Stimulated activated CD8-positive, alpha-beta memory T cell treated with anti-CD3 and anti-CD28 coated beads, Interleukin-4, amount 100 ng/mL, for 1 hour (primary cell): ENCODE results near the gene TMED5.
"Not testable (repeated sequence)": the region's sequence is repeated elsewhere in the genome, so short reads cannot be mapped to it uniquely, and the experiment has no call there.

Experiments
- DNase-seq, 2 donors: peaks; one replicate each; pipeline ENCODE4 v3.0.0-alpha.2; 2020; ENCODE audit warnings: low read depth in 2 of 2, low spot score in 1 of 2

The TMED5 gene

DNA sequence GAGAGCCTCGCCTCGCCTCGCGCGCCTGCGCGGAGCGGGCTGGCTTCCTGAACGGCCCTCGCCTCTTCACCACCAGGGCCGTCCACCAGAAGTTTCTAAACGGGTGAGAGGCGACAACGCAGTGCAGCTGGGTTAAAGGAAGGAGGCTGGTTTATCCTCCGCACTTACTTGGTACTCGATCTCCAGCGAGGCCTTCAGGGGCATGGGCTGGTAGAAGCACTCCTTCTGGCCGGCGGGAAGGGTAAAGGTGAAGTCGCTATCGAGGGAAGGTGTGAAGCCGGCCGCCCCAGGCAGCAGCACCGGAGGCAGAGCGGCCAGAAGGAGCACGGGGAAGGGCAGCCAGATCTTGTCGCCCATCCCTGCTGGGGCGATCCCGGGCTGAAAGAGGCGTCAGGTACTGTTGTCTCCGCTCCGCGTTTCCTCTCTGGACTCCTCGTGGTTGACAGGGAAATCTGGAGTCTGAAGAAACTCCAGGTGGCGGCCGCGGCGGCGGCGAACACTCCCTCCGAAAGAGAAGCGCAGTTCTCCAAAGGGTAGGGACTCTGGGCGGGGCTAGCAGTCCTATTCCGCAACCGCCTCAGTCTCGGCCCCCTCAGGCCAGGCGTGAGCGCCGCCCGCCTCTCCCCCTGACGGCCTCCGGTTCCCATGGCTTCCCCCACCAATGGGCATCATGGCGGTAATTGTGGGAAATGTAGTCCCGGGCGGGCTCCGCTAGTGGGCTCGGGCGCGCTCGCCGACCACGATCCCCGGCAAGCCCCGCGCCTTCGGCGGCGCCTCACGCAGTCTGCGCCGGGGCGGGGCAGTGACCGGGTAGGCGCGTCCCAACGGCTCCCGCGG, at the start of gene TMED5:
TMED5 (minus strand) TSS at position 528 of the 837 bp plus-strand sequence; CDS start at position 357, 171 bp downstream.
- peak; percentile 85 to 89 for DNase-seq

DNA sequence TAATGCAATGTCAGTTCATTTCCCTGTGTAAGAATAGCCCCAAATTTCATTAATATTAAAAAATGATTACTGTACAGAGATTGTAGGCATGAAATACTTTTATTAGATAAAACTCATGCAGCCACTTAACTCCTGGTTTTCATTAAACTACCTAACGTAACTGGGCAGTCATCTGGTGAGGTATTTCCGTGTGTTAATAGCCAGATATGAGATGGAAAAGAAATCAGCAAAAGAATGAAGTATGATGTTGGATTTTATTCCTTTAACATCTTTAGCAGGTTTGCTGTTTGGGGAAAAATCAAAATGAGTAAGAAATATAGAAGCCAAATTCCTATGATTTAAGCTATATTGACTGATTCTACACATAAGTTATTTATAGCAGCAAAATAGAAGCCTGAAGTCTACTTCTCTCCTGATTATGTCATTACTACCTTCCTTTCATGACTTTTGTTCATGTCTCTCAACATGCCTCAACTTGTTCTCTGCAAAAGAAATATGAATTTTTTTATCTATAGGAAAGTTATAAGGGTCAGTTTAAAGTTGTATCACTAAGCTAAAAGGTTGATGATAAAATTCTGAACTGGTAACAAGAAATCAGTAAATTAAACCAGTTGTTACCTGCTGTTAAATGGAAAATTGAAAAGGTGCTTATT, 42.9 kb upstream of the TMED5 start:
- DNase-seq = no peak

DNA sequence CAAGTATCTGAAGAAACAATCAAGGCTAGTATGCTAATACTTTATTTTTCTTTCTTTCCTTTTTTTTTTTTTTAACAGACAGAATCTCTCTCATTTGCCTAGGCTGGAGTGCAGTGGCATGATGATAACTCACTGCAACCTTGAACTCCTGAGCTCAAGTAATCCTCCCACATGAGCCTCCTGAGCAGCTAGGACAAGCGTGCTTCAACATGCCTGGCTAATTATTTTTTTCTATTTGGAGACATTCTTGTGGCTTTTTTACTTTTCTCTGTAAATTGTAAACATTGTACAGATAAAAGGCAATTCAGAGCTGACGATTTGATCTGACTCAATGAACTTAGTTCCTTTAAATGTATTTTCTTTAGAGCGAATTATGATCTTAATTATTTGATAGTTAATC, 41.7 kb upstream of the TMED5 start:
- no peak for DNase-seq

DNA sequence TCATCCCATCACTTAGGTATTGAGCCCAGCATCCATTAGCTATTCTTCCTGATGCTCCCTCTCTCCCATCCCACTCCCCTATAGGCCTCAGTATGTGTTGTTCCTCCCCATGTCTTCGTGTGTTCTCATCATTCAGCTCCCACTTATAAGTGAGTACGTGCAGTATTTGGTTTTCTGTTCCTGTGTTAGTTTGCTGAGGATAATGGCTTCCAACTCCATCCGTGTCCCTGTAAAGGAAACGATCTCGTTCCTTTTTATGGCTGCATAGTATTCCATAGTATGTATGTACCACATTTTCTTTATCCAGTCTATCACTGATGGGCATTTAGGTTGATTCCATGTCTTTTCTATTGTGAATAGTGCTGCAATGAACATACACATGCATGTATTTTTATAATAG, 40.5 kb upstream of the TMED5 start:
- not testable (repeated sequence) for DNase-seq

DNA sequence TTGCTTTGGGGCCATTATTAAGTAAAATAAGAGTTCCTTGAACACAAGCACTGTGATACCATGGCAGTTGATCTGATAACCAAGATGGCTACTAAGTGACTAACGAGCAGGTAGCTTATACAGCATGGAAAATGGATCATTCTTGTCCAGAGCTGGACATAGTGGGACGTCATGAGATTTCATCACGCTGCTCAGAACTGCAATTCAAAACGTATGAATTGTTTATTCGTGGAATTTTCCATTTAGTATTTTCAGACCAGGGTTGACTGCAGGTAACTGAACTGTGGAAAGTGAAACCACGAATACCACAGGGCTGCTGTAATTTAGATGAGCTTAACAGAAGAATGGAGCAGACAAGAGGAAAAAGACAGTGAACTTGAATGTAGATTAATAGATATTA, 39.2 kb upstream of the TMED5 start:
- no peak for DNase-seq

DNA sequence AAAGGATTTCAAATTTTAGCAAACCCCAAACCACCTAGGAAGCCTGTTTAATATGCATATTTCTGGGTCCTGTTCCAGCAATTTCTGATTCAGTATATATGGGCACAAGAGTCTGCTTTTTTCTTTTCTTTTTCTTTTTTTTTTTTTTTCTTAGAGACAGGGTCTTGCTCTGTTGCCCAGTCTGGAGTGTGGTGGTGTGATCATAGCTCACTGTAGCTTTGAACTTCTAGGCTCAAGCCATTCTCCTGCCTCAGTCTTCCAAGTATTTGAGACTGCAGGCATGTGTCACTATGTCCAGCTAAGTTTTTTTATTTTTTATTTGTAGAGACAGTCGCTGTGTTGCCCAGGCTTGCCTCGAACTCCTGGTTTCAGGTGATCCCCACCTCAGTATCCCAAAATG, 35.1 kb upstream of the TMED5 start:
- DNase-seq = no peak

DNA sequence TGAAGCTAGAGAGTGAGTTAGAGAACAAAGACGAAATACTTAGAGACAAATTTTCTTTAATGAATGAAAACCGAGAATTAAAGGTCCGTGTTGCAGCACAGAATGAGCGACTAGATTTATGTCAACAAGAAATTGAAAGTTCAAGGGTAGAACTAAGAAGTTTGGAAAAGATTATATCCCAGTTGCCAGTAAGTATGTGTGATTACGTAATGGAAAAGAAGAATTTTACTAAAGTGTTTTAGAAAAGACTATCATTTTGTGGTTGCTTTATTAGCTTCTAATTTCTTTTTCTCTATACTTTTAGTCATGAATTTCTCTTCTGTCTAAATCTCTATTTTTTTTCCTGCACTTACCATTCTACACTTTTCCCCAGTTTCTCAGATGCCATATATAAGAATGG, 27.0 kb upstream of the TMED5 start:
- no peak for DNase-seq

DNA sequence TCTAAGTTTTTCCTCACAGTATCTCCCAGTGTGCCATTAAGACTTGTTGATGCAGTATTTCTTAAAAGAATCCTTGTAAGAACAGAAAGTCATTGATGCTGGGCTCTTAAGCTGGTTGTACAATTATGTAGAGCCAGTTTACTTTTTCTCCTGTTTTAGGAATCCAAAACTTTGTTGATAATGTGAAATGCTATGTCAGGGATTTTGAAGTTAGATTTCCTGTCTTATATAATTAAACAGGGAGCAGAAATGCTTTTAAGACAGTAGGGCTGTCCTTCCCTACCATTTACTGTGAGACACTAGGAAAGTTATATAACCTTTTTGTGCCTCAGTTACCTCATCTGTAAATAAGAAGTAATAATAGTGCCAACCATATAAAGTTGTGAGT, 26.3 kb upstream of the TMED5 start:
- no peak for DNase-seq

DNA sequence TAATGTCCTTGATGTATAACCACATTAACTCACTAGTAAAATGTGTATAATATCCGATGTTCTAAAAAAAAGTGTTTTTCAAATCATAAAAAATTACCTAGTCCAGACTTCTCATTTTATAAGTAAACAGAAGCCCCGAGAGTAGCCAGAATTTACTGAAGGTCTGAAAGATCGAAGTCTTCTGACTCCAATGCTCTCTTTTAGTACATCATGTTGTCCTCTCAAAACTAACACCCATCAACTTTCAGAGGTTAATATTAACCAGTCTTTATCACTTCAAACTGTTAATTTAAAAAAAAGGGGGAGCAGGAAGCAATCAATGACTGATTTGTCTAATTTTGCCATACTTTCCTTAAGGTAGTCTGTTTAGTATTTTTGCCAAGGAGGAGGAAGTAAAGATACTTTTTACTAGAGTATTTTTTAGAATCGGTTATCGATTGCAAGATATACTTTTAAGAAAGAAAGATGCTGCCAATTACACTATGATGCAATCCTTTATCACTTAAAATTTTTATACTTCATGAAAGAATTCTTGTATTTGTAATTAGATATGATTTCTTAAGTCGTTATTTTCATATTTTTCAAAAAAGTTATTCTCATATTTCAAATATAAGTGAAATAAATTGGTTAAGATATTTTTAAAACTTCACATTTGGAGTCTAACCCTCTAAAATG, 25.8 kb upstream of the TMED5 start:
- DNase-seq = no peak

DNA sequence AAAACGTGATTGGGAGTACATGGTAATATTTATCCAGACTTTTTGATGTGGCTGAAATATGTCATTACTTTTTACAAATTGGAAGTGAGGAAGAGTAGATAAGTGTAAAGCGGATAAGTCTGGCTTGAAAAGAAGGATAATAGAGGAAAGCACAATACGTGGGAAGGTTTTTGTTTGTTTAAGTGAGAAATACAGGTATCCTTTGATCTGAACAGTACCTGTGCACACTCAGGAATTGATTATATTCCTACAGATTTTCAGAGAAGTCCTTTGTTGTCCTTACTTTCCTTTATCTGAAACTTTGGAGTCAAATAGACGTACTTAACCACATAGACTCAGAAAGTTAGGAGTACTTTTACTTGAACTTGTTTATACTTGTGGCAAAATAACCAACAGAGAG, 20.5 kb upstream of the TMED5 start:
- no peak for DNase-seq

DNA sequence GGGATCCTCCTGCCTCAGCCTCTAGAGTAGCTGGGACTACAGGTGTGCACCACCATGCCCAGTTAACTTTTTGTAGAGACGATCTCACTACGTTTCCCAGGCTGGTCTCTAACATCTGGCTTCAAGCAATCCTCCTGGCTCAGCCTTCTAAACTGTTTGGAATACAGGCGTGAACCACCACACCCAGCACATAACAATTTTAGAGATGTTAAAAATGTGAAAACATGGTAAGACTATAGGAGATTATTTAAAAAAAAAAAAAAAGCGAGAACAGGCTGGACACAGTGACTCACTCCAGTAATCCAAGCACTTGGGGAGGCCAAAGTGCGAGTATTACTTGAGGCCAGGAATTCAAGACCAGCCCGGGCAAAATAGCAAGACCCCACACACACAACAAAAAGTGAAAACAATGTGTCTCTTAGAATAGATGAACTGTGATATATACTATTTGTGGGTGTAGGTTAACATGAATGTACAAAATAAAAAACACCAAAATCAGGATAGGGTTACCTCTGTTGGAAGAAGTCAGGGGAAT, 19.9 kb upstream of the TMED5 start:
- no peak for DNase-seq

DNA sequence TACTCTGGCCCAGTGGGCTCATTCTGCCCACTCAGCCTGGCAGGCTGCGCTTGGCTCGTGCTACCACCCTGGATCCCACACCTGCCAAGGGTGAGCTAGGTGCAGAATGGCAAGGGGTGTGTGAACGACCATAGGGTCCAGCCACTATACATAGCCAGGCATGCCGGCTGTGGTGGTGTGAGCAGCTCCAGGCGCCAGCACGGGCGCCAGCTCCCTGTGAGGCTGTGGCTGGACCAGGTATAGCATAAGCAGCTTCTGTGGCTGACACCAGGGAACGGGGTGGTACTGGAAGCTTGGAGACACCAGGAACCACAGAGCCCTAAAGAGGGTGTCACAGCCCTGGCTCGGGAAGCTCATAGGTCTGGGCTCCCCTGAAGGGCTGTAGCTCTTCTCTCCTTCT, 18.9 kb upstream of the TMED5 start:
- no peak for DNase-seq

DNA sequence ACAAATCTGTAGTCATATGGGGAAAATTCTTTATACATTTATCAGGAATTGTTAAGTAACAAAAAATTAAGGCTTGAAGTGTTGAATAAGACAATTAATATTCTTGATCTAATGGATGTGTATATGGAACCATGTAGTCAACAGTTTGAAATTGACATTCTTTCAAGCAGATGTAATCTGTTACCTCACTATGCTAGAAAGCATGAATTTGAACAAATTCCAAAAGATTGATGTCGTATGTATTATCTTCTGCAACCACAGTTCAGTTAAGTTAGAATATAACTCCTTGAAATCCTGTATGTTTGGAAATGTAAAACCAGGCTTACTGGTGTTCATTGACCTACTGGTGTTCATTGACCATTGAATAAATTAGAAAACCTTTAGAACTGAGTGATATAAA, 16.4 kb upstream of the TMED5 start:
- DNase-seq = no peak

DNA sequence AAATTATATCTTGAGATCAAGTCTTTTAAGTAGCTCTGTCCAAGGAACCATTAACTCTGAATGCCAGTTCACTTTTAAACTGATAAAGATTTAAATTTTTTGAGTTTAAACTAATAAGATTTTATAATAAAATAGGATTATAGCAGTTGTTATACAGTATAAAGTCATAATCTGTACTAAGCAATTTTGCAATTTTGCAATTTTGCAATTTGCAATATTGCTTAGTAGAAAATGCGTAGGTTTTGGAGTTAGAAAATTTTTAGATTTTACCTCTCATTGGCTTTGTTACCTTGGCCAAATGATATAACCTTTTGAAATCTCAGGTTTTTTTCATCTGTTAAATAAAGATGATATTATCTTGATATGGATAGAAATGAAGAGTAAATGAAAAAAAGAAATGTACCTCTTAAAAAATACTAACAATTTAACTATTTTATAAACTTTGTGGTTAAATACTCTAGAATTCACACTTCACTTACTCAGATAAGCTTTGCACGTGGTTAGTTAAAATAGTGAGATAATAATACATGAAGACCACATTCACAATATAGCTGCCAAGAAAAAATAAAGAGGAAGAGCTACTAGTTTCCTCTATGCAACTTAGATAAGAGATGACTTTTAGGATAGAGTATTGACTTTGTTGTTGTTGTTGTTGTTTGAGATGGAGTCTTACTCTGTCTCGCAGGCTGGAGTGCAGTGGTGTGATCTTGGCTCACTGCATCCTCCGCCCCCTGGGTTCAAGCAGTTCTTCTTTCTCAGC, 14.2 kb upstream of the TMED5 start:
- no peak for DNase-seq

DNA sequence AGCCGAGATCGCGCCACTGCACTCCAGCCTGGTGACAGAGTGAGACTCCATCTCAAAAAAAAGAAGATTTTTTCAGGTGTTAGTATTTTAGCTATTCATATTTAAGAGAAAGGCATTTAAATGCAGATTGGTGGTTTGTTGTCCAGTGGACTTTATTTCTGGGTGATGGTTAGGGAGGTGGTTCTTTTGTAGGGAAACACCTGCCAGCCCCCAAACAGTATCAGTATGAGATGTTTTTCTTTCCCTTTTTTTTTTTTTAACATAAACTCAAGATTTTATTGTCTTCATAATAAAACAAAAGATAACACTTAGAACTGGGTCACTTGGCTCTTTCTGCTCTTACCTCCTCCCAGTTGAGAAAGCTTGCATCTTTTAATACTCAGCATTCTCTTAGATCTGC, 10.2 kb upstream of the TMED5 start:
- DNase-seq = no peak

DNA sequence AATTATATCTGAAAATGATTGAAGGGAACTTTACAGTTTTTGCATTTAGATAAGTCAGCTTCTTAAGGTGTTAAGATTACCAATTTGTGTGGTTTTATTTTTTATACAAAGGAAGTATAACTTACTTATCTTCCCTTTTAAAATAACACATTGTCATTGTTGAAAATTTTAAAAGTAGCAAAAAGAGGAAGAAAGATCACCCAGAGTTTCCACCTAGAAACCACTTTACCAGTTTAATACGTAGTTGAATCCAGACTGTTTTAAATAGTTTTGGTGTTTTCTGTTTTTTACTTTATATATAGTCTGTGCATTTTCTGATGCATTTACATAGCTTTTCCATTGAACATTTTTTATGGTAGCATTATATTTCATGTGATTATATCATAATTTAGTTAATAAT, 6.5 kb upstream of the TMED5 start:
- no peak for DNase-seq

DNA sequence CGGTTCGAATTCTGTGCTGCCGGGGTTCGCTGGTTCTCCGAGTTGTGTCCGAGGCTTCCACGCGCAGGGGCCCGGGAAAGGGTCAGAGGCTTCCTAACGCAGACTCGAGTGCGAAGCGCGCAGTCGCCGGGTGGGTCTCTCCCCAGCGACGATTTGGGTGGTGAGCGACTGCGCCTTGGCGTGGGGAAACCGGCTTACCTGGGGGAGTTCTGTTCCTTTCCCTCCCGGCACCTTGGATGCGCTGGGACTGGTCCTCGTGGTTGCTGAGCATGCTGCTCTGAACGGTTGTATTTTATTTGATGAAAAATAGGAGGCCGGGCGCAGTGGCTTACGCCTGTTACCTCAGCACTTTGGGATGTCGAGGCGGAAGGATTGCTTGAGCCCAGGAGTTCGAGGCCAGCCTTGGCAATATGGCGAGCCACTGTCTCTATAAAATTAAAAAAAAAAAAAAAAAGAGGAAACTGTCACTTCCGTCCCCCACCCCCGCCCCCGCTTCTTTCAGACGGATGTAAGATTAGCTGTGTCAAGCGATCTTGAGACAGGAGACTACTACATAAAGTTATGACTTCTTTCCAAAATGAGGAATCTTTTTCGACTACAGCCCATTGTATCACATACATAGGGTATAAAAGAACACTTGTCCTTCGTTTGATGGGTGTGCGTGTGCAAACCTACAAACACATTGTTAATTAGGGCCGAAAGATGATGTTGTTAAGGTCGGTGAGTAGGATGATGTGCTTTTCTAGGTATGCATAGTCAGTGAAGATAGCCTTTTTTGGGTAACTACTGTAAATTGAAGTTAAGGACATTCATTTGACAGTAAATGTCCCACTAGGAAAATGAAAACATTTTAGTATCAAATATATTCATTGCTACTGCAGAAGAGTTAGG, 755 bp upstream of the TMED5 start, which contains the start of gene CCDC18:
CCDC18 (plus strand) TSS at position 2 of the 891 bp plus-strand sequence. CDS start 2,638 bp downstream, outside the sequence.
- DNase-seq = no peak

DNA sequence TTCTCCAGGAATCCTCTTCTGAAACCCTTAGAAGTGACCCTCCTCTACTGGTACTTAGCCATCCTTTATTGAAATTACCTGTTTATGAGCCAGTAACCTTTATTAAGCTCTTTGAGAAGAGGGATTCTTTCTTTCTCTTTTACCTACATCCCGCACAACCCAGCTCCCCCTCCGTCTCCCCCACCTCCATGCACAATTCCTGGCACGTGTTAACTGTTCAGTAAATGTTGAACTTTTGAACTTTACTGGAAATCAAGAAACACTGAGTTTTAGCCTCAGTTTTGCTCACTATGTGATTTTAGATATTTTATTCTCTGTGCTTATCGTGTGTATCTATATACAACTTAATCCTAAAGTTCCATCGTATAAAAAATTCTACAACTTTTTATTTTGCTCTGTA, 1.8 kb downstream of the TMED5 start:
- no peak for DNase-seq

DNA sequence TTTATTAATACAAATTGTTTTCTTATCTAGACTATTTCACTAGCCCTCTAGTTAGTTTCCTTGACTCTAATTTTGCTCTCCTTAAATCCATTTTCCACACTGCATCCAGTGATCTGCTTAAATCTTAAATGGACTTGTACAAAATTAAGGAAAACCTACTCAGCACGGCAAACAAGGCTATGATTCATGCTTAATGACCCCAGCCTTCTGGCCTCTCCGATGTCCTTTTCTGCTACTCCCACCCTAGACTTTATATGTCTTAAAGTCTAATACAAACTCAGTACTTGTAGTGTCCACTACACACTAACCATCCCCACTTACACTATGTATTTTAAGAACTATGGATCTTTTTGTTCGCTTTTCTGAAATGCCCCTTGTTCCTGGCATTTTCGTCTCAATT, 2.2 kb downstream of the TMED5 start:
- no peak for DNase-seq

DNA sequence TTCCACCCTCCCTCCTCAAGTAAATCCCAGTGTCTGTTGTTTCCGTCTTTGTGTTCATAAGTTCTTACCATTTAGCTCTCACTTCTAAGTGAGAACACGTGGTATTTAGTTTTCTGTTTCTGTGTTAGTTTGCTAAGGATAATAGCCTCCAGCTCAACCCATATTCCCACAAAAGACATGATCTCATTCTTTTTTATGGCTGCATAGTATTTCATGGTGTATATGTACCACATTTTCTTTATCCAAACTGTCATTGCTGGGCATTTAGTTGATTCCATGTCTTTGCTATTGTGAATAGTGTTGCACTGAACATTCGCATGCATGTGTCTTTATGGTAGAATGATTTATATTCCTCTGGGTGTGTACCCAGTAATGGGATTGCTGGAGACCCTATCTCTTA, 5.6 kb downstream of the TMED5 start:
- DNase-seq = not testable (repeated sequence)
